SK-N-SH treated with all-trans-retinoic acid at 6 μM for 48 hours (cell line): ENCODE data around the gene CLNS1A.

Source experiments
- ATAC-seq: fragments of 200-7000 bp; cut with Tn5 transposase; 3 replicates; pipeline ENCODE4 v1.9.1; 2020; ENCODE audit warnings: mild to moderate bottlenecking, moderate library complexity
- ARNTL ChIP-seq: fragments of 450-650 bp; formaldehyde crosslinking; IDR thresholded peaks from 2 replicates; pipeline ENCODE4 v1.5.0; 2020; ENCODE audit warnings: low read depth, mild to moderate bottlenecking, moderate library complexity, borderline replicate concordance
- BACH2 ChIP-seq: fragments of 250-450 bp; sonication (Bioruptor Pico); IDR thresholded peaks from 2 replicates; pipeline ENCODE4 v1.9.0; 2021; ENCODE audit warnings: mild to moderate bottlenecking, borderline replicate concordance
- CSDC2 ChIP-seq: fragments of 250-450 bp; sonication (Bioruptor Pico); IDR thresholded peaks from 2 replicates; pipeline ENCODE4 v1.5.0; 2020; ENCODE audit warnings: mild to moderate bottlenecking, moderate library complexity
- ESRRG ChIP-seq: fragments of 250-450 bp; sonication (Bioruptor Pico); IDR thresholded peaks from 2 replicates; pipeline ENCODE4 v1.6.1; 2021; ENCODE audit warnings: mild to moderate bottlenecking
- GLIS3 ChIP-seq: fragments of 250-450 bp; sonication (Bioruptor Pico); IDR thresholded peaks from 2 replicates; pipeline ENCODE4 v1.5.0; 2020; ENCODE audit warnings: mild to moderate bottlenecking, moderate library complexity
- ISL1 ChIP-seq: fragments of 250-450 bp; sonication (Bioruptor Pico); IDR thresholded peaks from 2 replicates; pipeline ENCODE4 v2.1.2; 2022; ENCODE audit warnings: mild to moderate bottlenecking, moderate library complexity
- OSR1 ChIP-seq: fragments of 250-450 bp; sonication (Bioruptor Pico); IDR thresholded peaks from 2 replicates; pipeline ENCODE4 v1.8.0; 2022; ENCODE audit warnings: moderate library complexity, mild to moderate bottlenecking, inconsistent platforms
- PPARA ChIP-seq: fragments of 250-450 bp; sonication (Bioruptor Pico); IDR thresholded peaks from 2 replicates; pipeline ENCODE4 v1.5.0; 2020; ENCODE audit warnings: mild to moderate bottlenecking, borderline replicate concordance
- RARB ChIP-seq: fragments of 250-450 bp; sonication (Bioruptor Pico); IDR thresholded peaks from 2 replicates; pipeline ENCODE4 v1.8.0; 2021; ENCODE audit warnings: mild to moderate bottlenecking, moderate library complexity
- SNAI2 ChIP-seq: fragments of 250-450 bp; sonication (Bioruptor Pico); IDR thresholded peaks from 2 replicates; pipeline ENCODE4 v1.5.0; 2020; ENCODE audit warnings: mild to moderate bottlenecking, moderate library complexity
- TCF4 ChIP-seq: fragments of 250-450 bp; sonication (Bioruptor Pico); IDR thresholded peaks from 2 replicates; pipeline ENCODE4 v1.8.0; 2021; ENCODE audit warnings: mild to moderate bottlenecking, moderate library complexity, borderline replicate concordance
- TOX ChIP-seq: fragments of 250-450 bp; sonication (Bioruptor Pico); IDR thresholded peaks from 2 replicates; pipeline ENCODE4 v1.8.0; 2021; ENCODE audit warnings: mild to moderate bottlenecking, moderate library complexity, borderline replicate concordance
- ZC3H10 ChIP-seq: fragments of 250-450 bp; sonication (Bioruptor Pico); IDR thresholded peaks from 2 replicates; pipeline ENCODE4 v1.5.1; 2021; ENCODE audit warnings: mild to moderate bottlenecking, moderate library complexity
- ZFP3 ChIP-seq: fragments of 250-450 bp; sonication (Bioruptor Pico); IDR thresholded peaks from 2 replicates; pipeline ENCODE4 v1.5.0; 2020; ENCODE audit warnings: mild to moderate bottlenecking, moderate library complexity
- ZFP30 ChIP-seq: fragments of 450-650 bp; formaldehyde crosslinking; IDR thresholded peaks from 2 replicates; pipeline ENCODE4 v1.5.0; 2022; ENCODE audit warnings: mild to moderate bottlenecking, moderate library complexity
- ZNF565 ChIP-seq: fragments of 450-650 bp; formaldehyde crosslinking; conservative IDR thresholded peaks from 2 replicates; pipeline ENCODE4 v1.5.0; 2020; ENCODE audit warnings: low read depth, mild to moderate bottlenecking, moderate library complexity
- ZNF70 ChIP-seq: fragments of 450-650 bp; formaldehyde crosslinking; IDR thresholded peaks from 2 replicates; pipeline ENCODE4 v1.5.0; 2020; ENCODE audit warnings: mild to moderate bottlenecking, moderate library complexity
- ZNF8 ChIP-seq: fragments of 450-650 bp; formaldehyde crosslinking; IDR thresholded peaks from 2 replicates; pipeline ENCODE4 v1.5.0; 2020; ENCODE audit warnings: mild to moderate bottlenecking, moderate library complexity
- TF ChIP-seq, protein P1 (sequence below): fragments of 250-450 bp; sonication (Bioruptor Pico); IDR thresholded peaks from 2 replicates; pipeline ENCODE4 v1.8.0; 2021; ENCODE audit warnings: low read depth, mild to moderate bottlenecking, moderate library complexity, borderline replicate concordance
- TF ChIP-seq, protein P2 (sequence below): fragments of 250-450 bp; sonication (Bioruptor Pico); IDR thresholded peaks from 2 replicates; pipeline ENCODE4 v1.5.0; 2020; ENCODE audit warnings: mild to moderate bottlenecking, moderate library complexity
- TF ChIP-seq, protein P3 (sequence below): fragments of 250-450 bp; sonication (Bioruptor Pico); IDR thresholded peaks from 2 replicates; pipeline ENCODE4 v1.5.1; 2021; ENCODE audit warnings: mild to moderate bottlenecking, moderate library complexity
- TF ChIP-seq, protein P4 (sequence below): fragments of 250-450 bp; sonication (Bioruptor Pico); IDR thresholded peaks from 2 replicates; pipeline ENCODE4 v1.5.1; 2020; ENCODE audit warnings: low read depth, mild to moderate bottlenecking, moderate library complexity
- TF ChIP-seq, protein P5 (sequence below): fragments of 250-450 bp; sonication (Bioruptor Pico); IDR thresholded peaks from 2 replicates; pipeline ENCODE4 v1.8.0; 2020; ENCODE audit warnings: mild to moderate bottlenecking, moderate library complexity, borderline replicate concordance

The CLNS1A gene

DNA sequence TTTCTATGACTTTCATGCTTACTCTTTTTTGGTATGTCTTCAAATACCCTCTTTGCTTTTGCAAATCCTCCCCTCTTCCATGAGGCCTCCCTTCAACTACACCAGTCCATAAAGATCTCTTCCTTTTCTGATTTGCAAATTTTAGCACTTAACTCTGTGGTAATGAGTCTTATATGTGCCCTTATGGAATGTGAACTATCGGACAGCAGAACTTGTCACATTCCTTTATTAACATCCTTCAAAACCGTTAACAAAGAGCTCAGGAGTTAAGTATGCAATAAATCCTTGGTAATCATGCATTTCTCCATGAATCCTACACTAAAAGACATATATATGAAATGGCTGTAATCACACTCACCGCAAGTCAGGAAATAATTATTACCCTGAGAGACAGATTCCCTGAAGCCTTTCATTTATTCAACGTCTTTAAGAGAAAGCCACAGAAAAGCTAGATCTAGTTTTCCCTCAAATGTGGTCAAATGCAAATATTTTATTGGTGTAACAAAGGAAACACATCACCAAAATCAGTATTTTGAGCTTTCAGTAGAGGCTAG is 7.4 kb downstream of the CLNS1A start (continued):
- TF ChIP-seq, protein P1, sequence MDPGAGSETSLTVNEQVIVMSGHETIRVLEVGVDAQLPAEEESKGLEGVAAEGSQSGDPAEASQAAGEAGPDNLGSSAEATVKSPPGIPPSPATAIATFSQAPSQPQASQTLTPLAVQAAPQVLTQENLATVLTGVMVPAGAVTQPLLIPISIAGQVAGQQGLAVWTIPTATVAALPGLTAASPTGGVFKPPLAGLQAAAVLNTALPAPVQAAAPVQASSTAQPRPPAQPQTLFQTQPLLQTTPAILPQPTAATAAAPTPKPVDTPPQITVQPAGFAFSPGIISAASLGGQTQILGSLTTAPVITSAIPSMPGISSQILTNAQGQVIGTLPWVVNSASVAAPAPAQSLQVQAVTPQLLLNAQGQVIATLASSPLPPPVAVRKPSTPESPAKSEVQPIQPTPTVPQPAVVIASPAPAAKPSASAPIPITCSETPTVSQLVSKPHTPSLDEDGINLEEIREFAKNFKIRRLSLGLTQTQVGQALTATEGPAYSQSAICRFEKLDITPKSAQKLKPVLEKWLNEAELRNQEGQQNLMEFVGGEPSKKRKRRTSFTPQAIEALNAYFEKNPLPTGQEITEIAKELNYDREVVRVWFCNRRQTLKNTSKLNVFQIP (CRISPR knock-in tag): no peak
- no peak for TF ChIP-seq SNAI2 (CRISPR knock-in tag)
- TF ChIP-seq BACH2 (CRISPR knock-in tag): no peak
- no peak for TF ChIP-seq TCF4 (CRISPR knock-in tag)
- TF ChIP-seq ZFP3 (CRISPR knock-in tag): no peak
- no peak for TF ChIP-seq TOX (CRISPR knock-in tag)

DNA sequence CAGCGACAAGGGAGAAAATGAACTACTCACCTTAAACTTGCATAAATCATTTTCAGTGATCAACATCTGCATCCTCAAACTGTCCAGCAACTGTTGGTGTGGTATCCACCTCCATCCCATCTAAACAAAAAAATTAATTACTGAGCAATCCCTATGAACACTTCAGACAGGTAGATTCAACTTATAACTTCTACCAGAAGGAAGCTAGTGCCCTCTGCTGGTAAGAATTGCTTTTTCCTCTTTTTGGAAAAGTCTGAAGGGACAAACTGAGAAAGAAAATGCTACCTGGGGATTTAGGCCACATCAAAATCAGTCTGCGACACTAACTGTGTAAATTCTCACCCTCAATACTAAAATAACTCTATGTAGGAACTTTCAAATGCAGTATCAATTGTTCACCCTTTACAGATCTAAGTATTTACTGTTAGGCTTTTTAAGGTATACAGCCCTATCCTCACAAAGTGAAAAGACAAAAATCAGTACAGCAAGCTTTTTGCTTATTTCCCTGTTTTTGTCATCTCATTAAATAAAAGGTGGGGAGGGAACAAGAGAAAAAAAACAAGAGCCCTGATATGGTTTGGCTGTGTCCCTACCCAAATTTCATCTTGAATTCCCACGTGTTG is 17.9 kb downstream of the CLNS1A start:
- no peak for TF ChIP-seq ARNTL (CRISPR knock-in tag)
- no peak for TF ChIP-seq CSDC2 (CRISPR knock-in tag)
- no peak for TF ChIP-seq SNAI2 (CRISPR knock-in tag)
- no peak for TF ChIP-seq RARB (CRISPR knock-in tag)
- TF ChIP-seq, protein P1 (CRISPR knock-in tag): no peak
- TF ChIP-seq ZFP30 (CRISPR knock-in tag): no peak
- no peak for TF ChIP-seq OSR1
- TF ChIP-seq, protein P2, sequence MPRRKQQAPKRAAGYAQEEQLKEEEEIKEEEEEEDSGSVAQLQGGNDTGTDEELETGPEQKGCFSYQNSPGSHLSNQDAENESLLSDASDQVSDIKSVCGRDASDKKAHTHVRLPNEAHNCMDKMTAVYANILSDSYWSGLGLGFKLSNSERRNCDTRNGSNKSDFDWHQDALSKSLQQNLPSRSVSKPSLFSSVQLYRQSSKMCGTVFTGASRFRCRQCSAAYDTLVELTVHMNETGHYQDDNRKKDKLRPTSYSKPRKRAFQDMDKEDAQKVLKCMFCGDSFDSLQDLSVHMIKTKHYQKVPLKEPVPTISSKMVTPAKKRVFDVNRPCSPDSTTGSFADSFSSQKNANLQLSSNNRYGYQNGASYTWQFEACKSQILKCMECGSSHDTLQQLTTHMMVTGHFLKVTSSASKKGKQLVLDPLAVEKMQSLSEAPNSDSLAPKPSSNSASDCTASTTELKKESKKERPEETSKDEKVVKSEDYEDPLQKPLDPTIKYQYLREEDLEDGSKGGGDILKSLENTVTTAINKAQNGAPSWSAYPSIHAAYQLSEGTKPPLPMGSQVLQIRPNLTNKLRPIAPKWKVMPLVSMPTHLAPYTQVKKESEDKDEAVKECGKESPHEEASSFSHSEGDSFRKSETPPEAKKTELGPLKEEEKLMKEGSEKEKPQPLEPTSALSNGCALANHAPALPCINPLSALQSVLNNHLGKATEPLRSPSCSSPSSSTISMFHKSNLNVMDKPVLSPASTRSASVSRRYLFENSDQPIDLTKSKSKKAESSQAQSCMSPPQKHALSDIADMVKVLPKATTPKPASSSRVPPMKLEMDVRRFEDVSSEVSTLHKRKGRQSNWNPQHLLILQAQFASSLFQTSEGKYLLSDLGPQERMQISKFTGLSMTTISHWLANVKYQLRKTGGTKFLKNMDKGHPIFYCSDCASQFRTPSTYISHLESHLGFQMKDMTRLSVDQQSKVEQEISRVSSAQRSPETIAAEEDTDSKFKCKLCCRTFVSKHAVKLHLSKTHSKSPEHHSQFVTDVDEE: no peak
- TF ChIP-seq, protein P3, sequence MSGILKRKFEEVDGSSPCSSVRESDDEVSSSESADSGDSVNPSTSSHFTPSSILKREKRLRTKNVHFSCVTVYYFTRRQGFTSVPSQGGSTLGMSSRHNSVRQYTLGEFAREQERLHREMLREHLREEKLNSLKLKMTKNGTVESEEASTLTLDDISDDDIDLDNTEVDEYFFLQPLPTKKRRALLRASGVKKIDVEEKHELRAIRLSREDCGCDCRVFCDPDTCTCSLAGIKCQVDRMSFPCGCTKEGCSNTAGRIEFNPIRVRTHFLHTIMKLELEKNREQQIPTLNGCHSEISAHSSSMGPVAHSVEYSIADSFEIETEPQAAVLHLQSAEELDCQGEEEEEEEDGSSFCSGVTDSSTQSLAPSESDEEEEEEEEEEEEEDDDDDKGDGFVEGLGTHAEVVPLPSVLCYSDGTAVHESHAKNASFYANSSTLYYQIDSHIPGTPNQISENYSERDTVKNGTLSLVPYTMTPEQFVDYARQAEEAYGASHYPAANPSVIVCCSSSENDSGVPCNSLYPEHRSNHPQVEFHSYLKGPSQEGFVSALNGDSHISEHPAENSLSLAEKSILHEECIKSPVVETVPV: no peak
- no peak for TF ChIP-seq ZNF565 (CRISPR knock-in tag)
- TF ChIP-seq, protein P4, sequence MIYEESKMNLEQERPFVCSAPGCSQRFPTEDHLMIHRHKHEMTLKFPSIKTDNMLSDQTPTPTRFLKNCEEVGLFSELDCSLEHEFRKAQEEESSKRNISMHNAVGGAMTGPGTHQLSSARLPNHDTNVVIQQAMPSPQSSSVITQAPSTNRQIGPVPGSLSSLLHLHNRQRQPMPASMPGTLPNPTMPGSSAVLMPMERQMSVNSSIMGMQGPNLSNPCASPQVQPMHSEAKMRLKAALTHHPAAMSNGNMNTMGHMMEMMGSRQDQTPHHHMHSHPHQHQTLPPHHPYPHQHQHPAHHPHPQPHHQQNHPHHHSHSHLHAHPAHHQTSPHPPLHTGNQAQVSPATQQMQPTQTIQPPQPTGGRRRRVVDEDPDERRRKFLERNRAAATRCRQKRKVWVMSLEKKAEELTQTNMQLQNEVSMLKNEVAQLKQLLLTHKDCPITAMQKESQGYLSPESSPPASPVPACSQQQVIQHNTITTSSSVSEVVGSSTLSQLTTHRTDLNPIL (CRISPR knock-in tag): no peak
- no peak for TF ChIP-seq ISL1 (CRISPR knock-in tag)
- no peak for TF ChIP-seq ZNF70
- no peak for TF ChIP-seq PPARA
- no peak for TF ChIP-seq ESRRG (CRISPR knock-in tag)
- TF ChIP-seq ZNF8 (CRISPR knock-in tag): no peak
- no peak for TF ChIP-seq BACH2 (CRISPR knock-in tag)
- peak; percentile 69 for ATAC-seq

DNA sequence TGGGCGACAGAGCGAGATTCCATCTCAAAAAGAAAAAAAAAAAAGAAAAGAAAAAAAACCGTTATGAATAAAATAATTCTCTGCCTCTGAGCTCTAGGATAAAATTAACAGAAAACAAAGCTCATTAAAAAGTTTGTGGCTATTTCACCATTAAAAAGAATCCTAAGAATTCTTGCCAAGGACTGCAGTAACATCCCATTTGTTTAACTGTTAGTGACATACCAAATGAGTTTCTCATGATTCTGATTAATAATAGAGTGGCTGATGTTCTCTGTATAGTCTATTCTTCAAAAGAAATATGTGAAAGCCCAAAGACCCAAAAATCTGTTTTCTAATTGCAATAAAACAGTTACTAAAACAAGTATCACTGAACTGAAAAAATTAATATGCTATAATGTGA is 19.7 kb downstream of the CLNS1A start:
- ATAC-seq: peak; percentile 45; the same call in 1 of the 3 replicates
- TF ChIP-seq ZNF8 (CRISPR knock-in tag) (no peak), ZFP3 (CRISPR knock-in tag) (no peak), ZC3H10 (CRISPR knock-in tag) (no peak), TOX (CRISPR knock-in tag) (no peak), GLIS3 (CRISPR knock-in tag) (no peak), TCF4 (CRISPR knock-in tag) (no peak)
- TF ChIP-seq, protein P4 (CRISPR knock-in tag): no peak
- TF ChIP-seq, protein P1 (CRISPR knock-in tag): no peak
- TF ChIP-seq, protein P5, sequence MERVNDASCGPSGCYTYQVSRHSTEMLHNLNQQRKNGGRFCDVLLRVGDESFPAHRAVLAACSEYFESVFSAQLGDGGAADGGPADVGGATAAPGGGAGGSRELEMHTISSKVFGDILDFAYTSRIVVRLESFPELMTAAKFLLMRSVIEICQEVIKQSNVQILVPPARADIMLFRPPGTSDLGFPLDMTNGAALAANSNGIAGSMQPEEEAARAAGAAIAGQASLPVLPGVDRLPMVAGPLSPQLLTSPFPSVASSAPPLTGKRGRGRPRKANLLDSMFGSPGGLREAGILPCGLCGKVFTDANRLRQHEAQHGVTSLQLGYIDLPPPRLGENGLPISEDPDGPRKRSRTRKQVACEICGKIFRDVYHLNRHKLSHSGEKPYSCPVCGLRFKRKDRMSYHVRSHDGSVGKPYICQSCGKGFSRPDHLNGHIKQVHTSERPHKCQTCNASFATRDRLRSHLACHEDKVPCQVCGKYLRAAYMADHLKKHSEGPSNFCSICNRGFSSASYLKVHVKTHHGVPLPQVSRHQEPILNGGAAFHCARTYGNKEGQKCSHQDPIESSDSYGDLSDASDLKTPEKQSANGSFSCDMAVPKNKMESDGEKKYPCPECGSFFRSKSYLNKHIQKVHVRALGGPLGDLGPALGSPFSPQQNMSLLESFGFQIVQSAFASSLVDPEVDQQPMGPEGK (CRISPR knock-in tag): no peak
